ENCODE measurements around the gene RIC8A.
"Not testable (repeated sequence)": the region's sequence is repeated elsewhere in the genome, so short reads cannot be mapped to it uniquely, and the experiment has no call there.

DNA sequence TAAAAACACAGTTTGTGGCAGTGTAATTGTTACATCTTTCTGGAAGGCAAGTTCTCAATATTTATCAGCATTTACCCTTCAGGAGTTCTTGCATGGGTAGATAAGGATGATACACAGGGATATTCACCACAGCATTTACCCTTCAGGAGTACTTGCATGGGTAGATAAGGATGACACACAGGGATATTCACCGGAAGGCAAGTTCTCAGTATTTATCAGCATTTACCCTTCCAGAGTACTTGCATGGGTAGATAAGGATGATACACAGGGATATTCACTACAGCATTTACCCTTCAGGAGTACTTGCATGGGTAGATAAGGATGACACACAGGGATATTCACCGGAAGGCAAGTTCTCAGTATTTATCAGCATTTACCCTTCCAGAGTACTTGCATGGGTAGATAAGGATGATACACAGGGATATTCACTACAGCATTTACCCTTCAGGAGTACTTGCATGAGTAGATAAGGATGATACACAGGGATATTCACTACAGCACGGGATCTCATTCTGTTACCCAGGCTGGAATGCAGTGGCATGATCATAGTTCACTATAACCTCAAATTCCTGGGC is 13.2 kb downstream of the RIC8A start:
- not testable (repeated sequence) for TF ChIP-seq CTCF (conservative IDR thresholded peaks at IDR 0.05); ZFX (IDR thresholded peaks at IDR 0.05)

Data from C4-2B (cell line).